ENCODE results near the gene CRACDL.

CRACDL gene

GRCh38 chr2:98761267-98761781, 174.7 kb downstream of the CRACDL start:
- TF ChIP-seq SIN3A (IDR thresholded peaks at IDR 0.05; ENCODE audit: borderline replicate concordance, insufficient read depth, low read length): no peak
- no peak for TF ChIP-seq POLR2AphosphoS5 (IDR thresholded peaks at IDR 0.05; ENCODE audit: low read depth, low read length)
- no peak for TF ChIP-seq FOXP2 (optimal IDR thresholded peaks at IDR 0.05; ENCODE audit: borderline replicate concordance, extremely low read depth, extremely low read length, insufficient read depth)
- TF ChIP-seq TAF1 (IDR thresholded peaks at IDR 0.05; ENCODE audit: borderline replicate concordance, insufficient read depth, low read length): no peak

GRCh38 chr2:98759827-98760625, 176.0 kb downstream of the CRACDL start:
- TF ChIP-seq SIN3A (IDR thresholded peaks at IDR 0.05; ENCODE audit: borderline replicate concordance, insufficient read depth, low read length): no peak
- TF ChIP-seq TAF1 (IDR thresholded peaks at IDR 0.05; ENCODE audit: borderline replicate concordance, insufficient read depth, low read length): no peak
- no peak for TF ChIP-seq FOXP2 (optimal IDR thresholded peaks at IDR 0.05; ENCODE audit: borderline replicate concordance, extremely low read depth, extremely low read length, insufficient read depth)
- no peak for TF ChIP-seq REST (IDR thresholded peaks at IDR 0.05; ENCODE audit: insufficient read depth in 1 of 2, low read depth in 2 of 2, low read length in 2 of 2)
- no peak for TF ChIP-seq POLR2AphosphoS5 (IDR thresholded peaks at IDR 0.05; ENCODE audit: low read depth, low read length)

GRCh38 chr2:98759338-98759737, 176.7 kb downstream of the CRACDL start:
- TF ChIP-seq FOXP2 (optimal IDR thresholded peaks at IDR 0.05; ENCODE audit: borderline replicate concordance, extremely low read depth, extremely low read length, insufficient read depth) (no peak), REST (IDR thresholded peaks at IDR 0.05; ENCODE audit: insufficient read depth in 1 of 2, low read depth in 2 of 2, low read length in 2 of 2) (no peak), POLR2AphosphoS5 (IDR thresholded peaks at IDR 0.05; ENCODE audit: low read depth, low read length) (no peak), TAF1 (IDR thresholded peaks at IDR 0.05; ENCODE audit: borderline replicate concordance, insufficient read depth, low read length) (no peak), SIN3A (IDR thresholded peaks at IDR 0.05; ENCODE audit: borderline replicate concordance, insufficient read depth, low read length) (no peak)

GRCh38 chr2:98757904-98758421, 178.1 kb downstream of the CRACDL start:
- no peak for TF ChIP-seq REST (IDR thresholded peaks at IDR 0.05; ENCODE audit: insufficient read depth in 1 of 2, low read depth in 2 of 2, low read length in 2 of 2)
- TF ChIP-seq TAF1 (IDR thresholded peaks at IDR 0.05; ENCODE audit: borderline replicate concordance, insufficient read depth, low read length): no peak
- no peak for TF ChIP-seq POLR2AphosphoS5 (IDR thresholded peaks at IDR 0.05; ENCODE audit: low read depth, low read length)
- TF ChIP-seq FOXP2 (optimal IDR thresholded peaks at IDR 0.05; ENCODE audit: borderline replicate concordance, extremely low read depth, extremely low read length, insufficient read depth): no peak
- no peak for TF ChIP-seq SIN3A (IDR thresholded peaks at IDR 0.05; ENCODE audit: borderline replicate concordance, insufficient read depth, low read length)

GRCh38 chr2:98753801-98754200, 182.2 kb downstream of the CRACDL start:
- TF ChIP-seq REST (IDR thresholded peaks at IDR 0.05; ENCODE audit: insufficient read depth in 1 of 2, low read depth in 2 of 2, low read length in 2 of 2) (no peak), FOXP2 (optimal IDR thresholded peaks at IDR 0.05; ENCODE audit: borderline replicate concordance, extremely low read depth, extremely low read length, insufficient read depth) (no peak), TAF1 (IDR thresholded peaks at IDR 0.05; ENCODE audit: borderline replicate concordance, insufficient read depth, low read length) (no peak), SIN3A (IDR thresholded peaks at IDR 0.05; ENCODE audit: borderline replicate concordance, insufficient read depth, low read length) (no peak), POLR2AphosphoS5 (IDR thresholded peaks at IDR 0.05; ENCODE audit: low read depth, low read length) (no peak)
